Type B pancreatic cell (in vitro differentiated cells): Measurements from ENCODE around the gene UBD. TPM values are rescaled to one million over a fixed set of nuclear protein-coding genes. Genes with fewer than 3 reads are reported as not detected.

Experiments
- DNase-seq: peaks from one replicate; pipeline ENCODE4 v3.0.0; 2021; ENCODE audit warnings: mixed read lengths; ENCODE audit not compliant: unreplicated experiment; ENCODE audit errors: extremely low spot score
- H3K27ac Mint-ChIP-seq: 2 replicates; pipeline ENCODE4 v1.8.0; 2021; ENCODE audit warnings: mild to moderate bottlenecking, mixed read lengths
- H3K27me3 Mint-ChIP-seq: 2 replicates; pipeline ENCODE4 v1.8.0; 2021; ENCODE audit warnings: mixed read lengths
- H3K36me3 Mint-ChIP-seq: 2 replicates; pipeline ENCODE4 v1.8.0; 2021; ENCODE audit warnings: mixed read lengths
- H3K4me1 Mint-ChIP-seq: one replicate; pipeline ENCODE4 v1.8.0; 2021; ENCODE audit warnings: mixed read lengths; ENCODE audit not compliant: unreplicated experiment
- H3K4me3 Mint-ChIP-seq: 2 replicates; pipeline ENCODE4 v1.8.0; 2021; ENCODE audit warnings: mild to moderate bottlenecking, mixed read lengths
- H3K9me3 Mint-ChIP-seq: 2 replicates; pipeline ENCODE4 v1.8.0; 2021; ENCODE audit warnings: mixed read lengths
- CTCF ChIP-seq: fragments of 200-600 bp; sonication (generic); conservative IDR thresholded peaks from 2 replicates; pipeline ENCODE4 v1.5.0; 2021; ENCODE audit warnings: antibody characterized with exemption, mild to moderate bottlenecking
- total RNA-seq: library from RNA; stranded (reverse); gene quantifications from 2 replicates; pipeline ENCODE4 v1.2.1, GENCODE V29; 2021; ENCODE audit warnings: low replicate concordance

UBD gene
- total RNA-seq, 1 donor from 2014 or later, result 12.6 TPM

- no peak overlapping the region for H3K4me3 Mint-ChIP-seq
- H3K27ac Mint-ChIP-seq, result no peak overlapping the region
- H3K9me3 Mint-ChIP-seq, result no peaks in the 10 kb centered on the region
- H3K36me3 Mint-ChIP-seq, result no peaks in the 10 kb centered on the region
- peaks cover 11% of the 10 kb centered on the region for H3K27me3 Mint-ChIP-seq
- DNase-seq, result no peak
- TF ChIP-seq CTCF, result no peak
- no peaks in the 10 kb centered on the region for H3K4me1 Mint-ChIP-seq
Measured at GRCh38 chr6:29530671-29531310, 28.7 kb downstream of the UBD start.

GRCh38 chr6:29529956-29530355, 29.6 kb downstream of the UBD start:
- Mint-ChIP-seq H3K36me3 (no peaks in the 10 kb centered on the region), H3K27ac (no peak overlapping the region)
- no peak for TF ChIP-seq CTCF

GRCh38 chr6:29528988-29529560, 30.5 kb downstream of the UBD start:
- TF ChIP-seq CTCF, result no peak
- Mint-ChIP-seq H3K36me3 (no peaks in the 10 kb centered on the region), H3K4me3 (no peak overlapping the region)

More at GRCh38 chr6:29529956-29530355, 29.6 kb downstream of the UBD start:
- DNase-seq, result no peak
- no peaks in the 10 kb centered on the region for H3K4me1 Mint-ChIP-seq
- H3K9me3 Mint-ChIP-seq, result no peaks in the 10 kb centered on the region
- H3K27me3 Mint-ChIP-seq, result peaks cover 15% of the 10 kb centered on the region
- no peak overlapping the region for H3K4me3 Mint-ChIP-seq

GRCh38 chr6:29528300-29528931, 31.1 kb downstream of the UBD start:
- Mint-ChIP-seq H3K9me3 (no peaks in the 10 kb centered on the region), H3K4me1 (no peaks in the 10 kb centered on the region), H3K36me3 (no peaks in the 10 kb centered on the region), H3K27ac (no peak overlapping the region), H3K27me3 (peaks cover 15% of the 10 kb centered on the region), H3K4me3 (no peak overlapping the region)
- no peak for DNase-seq
- TF ChIP-seq CTCF, result no peak

More at GRCh38 chr6:29528988-29529560, 30.5 kb downstream of the UBD start:
- DNase-seq, result no peak
- Mint-ChIP-seq H3K4me1 (no peaks in the 10 kb centered on the region), H3K27ac (no peak overlapping the region), H3K27me3 (peaks cover 15% of the 10 kb centered on the region), H3K9me3 (no peaks in the 10 kb centered on the region)

- peaks cover 15% of the 10 kb centered on the region for H3K27me3 Mint-ChIP-seq
- H3K36me3 Mint-ChIP-seq, result no peaks in the 10 kb centered on the region
- H3K9me3 Mint-ChIP-seq, result no peaks in the 10 kb centered on the region
- H3K27ac Mint-ChIP-seq, result no peak overlapping the region
- TF ChIP-seq CTCF, result no peak
- DNase-seq, result no peak
- no peaks in the 10 kb centered on the region for H3K4me1 Mint-ChIP-seq
- no peak overlapping the region for H3K4me3 Mint-ChIP-seq
Measured at GRCh38 chr6:29527564-29527963, 32.0 kb downstream of the UBD start.
